Measurements from ENCODE around the gene HEXA.

DNA sequence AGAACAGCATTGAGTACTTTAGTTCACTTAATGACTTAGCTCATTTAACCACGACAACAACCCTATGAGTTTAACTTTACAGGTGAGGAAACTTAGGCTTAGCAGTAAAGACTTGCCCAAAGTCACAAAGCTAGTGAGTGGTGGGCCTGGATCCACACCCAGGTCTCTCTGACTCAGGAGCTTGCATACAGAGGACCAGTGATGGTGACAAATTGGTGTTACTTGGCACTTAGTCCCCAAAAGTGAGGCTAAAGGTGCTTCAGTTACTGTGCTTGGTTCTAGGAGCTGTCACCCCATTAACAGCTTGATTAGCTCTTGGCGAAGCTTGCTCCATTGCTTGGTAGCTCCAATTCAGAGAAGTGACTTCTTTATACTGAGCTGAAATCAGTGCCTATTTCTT, 61.9 kb downstream of the HEXA start:
- TF ChIP-seq CTCF (IDR thresholded peaks at IDR 0.05 in 4 of 5, conservative IDR thresholded peaks at IDR 0.05 in 1 of 5) (no peak), POLR2A (IDR thresholded peaks at IDR 0.05) (no peak)
